ENCODE measurements around the gene SARNP.

Gene SARNP

DNA sequence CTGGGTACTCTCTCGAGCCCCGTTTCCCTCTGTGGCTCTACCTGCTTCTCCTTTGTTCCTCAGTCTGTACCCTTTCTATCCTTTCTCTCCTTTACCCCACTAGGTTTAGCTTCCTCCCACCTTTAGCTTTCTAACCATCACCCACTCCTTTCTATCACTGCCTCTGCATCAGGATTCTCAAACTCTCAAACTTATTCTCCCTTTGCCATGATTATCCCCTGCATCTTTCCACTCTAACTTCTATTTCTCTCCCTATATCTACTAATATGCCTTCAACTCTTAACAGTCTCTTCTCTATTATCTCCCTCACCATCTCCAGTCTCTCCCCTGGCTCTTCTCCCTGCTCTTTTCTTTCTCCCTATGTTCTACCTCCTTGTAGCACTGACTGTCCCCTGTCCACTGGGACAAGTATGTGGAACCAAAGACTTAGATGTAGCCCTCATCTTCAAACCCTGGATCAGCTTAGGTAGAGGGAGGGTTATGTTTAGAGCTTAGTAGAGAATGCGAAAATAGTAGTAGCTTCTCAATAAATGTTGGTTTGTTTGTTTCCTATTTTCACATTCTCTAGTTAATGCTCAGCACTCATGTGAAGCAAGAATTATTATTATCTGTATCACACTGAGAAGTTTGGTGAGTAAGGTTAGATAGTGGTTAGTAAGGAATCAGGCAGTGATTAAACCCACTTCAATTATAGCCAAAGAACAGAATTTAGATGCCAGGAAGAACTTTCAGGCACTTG, 71.2 kb downstream of the SARNP start:
- TF ChIP-seq, protein P1, sequence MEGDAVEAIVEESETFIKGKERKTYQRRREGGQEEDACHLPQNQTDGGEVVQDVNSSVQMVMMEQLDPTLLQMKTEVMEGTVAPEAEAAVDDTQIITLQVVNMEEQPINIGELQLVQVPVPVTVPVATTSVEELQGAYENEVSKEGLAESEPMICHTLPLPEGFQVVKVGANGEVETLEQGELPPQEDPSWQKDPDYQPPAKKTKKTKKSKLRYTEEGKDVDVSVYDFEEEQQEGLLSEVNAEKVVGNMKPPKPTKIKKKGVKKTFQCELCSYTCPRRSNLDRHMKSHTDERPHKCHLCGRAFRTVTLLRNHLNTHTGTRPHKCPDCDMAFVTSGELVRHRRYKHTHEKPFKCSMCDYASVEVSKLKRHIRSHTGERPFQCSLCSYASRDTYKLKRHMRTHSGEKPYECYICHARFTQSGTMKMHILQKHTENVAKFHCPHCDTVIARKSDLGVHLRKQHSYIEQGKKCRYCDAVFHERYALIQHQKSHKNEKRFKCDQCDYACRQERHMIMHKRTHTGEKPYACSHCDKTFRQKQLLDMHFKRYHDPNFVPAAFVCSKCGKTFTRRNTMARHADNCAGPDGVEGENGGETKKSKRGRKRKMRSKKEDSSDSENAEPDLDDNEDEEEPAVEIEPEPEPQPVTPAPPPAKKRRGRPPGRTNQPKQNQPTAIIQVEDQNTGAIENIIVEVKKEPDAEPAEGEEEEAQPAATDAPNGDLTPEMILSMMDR (IDR thresholded peaks at IDR 0.05; ENCODE audit: low read depth, low read length): no peak
- no peak for DNase-seq (ENCODE audit: low read depth, low spot score)
- in situ Hi-C loops (cut with HindIII; ENCODE audit: low sequenced_read_pairs): no loop called here
- H3K4me3 ChIP-seq (ENCODE audit: low read depth, low read length): no peak overlapping the region

DNA sequence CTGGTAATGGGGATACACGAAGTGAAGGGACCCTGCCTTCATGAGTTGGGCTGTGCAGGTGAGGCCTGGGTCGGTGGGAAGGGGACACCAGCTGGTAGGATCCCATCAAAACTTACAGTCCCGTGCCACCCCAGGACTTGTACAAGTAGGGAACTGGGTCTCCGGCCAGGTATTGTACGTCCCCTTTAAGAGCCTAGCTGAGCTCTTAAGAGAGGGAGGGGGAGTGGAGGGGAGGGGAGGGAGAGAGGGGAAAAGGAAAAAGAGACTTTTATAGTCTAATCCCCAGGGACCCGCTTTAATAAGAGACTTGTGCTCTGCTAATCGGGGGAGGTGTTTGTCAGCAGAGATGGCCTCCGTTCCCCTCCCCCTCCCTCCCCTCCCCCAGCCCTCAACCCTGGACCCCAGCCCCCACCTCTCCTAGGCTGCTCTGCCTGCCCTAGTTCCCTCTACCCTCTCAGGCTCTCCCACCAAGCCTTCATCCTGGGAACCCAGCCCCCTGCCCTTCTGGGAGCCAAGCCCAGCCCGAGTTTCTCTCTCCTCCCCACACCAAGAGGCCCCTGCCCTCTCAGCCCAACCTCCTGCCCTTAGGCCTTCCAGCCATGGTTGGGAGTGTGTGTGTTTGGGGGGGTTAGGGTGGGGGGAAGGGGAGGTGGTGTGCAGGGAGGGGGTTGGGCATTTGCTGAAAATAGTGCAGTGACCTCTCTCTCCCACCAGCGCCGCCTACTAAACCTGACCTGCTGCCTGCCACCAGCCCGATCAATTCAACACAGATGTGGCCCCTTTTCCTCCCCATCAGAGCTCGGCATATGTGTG, 72.0 kb downstream of the SARNP start:
- in situ Hi-C loops (cut with HindIII; ENCODE audit: low sequenced_read_pairs): no loop called here
- H3K4me3 ChIP-seq (ENCODE audit: low read depth, low read length): peak overlapping the region; percentile 17
- peak; percentile 17 for DNase-seq (ENCODE audit: low read depth, low spot score)
- TF ChIP-seq, protein P1 (IDR thresholded peaks at IDR 0.05; ENCODE audit: low read depth, low read length): no peak

GRCh38 chr12:55744340-55745030, 73.0 kb downstream of the SARNP start:
- no peak for DNase-seq (ENCODE audit: low read depth, low spot score)
- in situ Hi-C loops (cut with HindIII; ENCODE audit: low sequenced_read_pairs): no loop called here
- H3K4me3 ChIP-seq (ENCODE audit: low read depth, low read length): peak overlapping the region; percentile 72
- TF ChIP-seq, protein P1 (IDR thresholded peaks at IDR 0.05; ENCODE audit: low read depth, low read length): no peak

GRCh38 chr12:55743406-55744339, 73.9 kb downstream of the SARNP start:
- peak overlapping the region; percentile 72 for H3K4me3 ChIP-seq (ENCODE audit: low read depth, low read length)
- DNase-seq (ENCODE audit: low read depth, low spot score): peak; percentile 67
- TF ChIP-seq, protein P1 (IDR thresholded peaks at IDR 0.05; ENCODE audit: low read depth, low read length): peak; percentile 4
- in situ Hi-C loops (cut with HindIII; ENCODE audit: low sequenced_read_pairs): no loop called here

- H3K4me3 ChIP-seq (ENCODE audit: low read depth, low read length): peak within 1 kb of the TSS; percentile 72
- in situ Hi-C loops (cut with HindIII; ENCODE audit: low sequenced_read_pairs): no loop called here
- DNase-seq (ENCODE audit: low read depth, low spot score): peak; percentile 73
- TF ChIP-seq, protein P1 (IDR thresholded peaks at IDR 0.05; ENCODE audit: low read depth, low read length): no peak
Observed at GRCh38 chr12:55742719-55743405, 74.7 kb downstream of the SARNP start, which contains the start of gene GDF11. TSS of gene GDF11 (plus strand) at chr12:55743122. CDS start at chr12:55743317, 195 bp downstream.

Measured in astrocyte of the spinal cord (primary cell).